ENCODE results near the gene C9orf153.

Gene C9orf153

DNA sequence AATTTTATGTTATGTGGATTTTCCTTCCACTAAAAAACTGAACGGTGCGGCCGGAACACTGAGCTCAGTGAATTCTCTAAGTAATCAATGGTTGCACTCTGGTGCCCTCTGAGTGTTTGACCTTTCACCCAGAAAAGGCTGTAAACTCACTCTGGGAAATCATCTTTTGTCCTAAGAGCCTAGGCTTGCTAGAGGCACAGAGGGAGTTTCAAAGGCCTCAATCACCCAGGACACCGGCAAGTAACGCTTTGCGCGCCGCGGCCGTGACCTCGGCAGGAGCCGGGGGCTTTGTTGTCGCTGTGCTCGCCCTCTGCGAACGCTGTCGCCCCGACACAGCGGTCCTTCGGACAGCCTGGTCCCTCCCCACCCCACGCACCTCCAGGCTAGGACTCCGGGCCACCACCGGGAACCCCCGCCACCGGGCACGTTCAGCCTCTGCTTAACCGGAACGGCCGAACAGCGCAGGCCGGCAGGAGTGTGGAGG lies 22.2 kb upstream of the C9orf153 start:
- TF ChIP-seq, protein P1, sequence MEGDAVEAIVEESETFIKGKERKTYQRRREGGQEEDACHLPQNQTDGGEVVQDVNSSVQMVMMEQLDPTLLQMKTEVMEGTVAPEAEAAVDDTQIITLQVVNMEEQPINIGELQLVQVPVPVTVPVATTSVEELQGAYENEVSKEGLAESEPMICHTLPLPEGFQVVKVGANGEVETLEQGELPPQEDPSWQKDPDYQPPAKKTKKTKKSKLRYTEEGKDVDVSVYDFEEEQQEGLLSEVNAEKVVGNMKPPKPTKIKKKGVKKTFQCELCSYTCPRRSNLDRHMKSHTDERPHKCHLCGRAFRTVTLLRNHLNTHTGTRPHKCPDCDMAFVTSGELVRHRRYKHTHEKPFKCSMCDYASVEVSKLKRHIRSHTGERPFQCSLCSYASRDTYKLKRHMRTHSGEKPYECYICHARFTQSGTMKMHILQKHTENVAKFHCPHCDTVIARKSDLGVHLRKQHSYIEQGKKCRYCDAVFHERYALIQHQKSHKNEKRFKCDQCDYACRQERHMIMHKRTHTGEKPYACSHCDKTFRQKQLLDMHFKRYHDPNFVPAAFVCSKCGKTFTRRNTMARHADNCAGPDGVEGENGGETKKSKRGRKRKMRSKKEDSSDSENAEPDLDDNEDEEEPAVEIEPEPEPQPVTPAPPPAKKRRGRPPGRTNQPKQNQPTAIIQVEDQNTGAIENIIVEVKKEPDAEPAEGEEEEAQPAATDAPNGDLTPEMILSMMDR (IDR thresholded peaks at IDR 0.05; ENCODE audit: extremely low read depth, missing control alignments), result no peak
- DNase-seq (ENCODE audit: low spot score), result no peak

DNA sequence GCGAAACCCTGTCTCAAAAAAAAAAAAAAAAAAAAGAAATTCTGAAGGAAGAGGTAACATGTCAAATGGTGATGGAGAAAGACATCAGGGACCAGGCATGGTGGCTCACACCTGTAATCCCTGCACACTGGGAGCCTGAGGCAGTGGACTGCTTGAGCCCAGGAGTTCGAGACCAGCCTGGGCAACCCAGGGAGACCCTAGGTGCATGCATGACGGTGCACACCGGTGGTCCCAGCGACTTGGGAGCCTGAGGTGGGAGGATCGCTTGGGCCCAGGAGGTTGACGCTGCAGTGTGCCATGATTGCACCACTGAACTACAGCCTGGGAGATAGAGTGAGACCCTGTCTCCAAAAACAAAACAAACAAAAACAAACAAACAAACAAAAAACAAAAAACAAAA lies 21.1 kb upstream of the C9orf153 start:
- TF ChIP-seq, protein P1 (IDR thresholded peaks at IDR 0.05; ENCODE audit: extremely low read depth, missing control alignments), result no peak
- DNase-seq (ENCODE audit: low spot score), result no peak

DNA sequence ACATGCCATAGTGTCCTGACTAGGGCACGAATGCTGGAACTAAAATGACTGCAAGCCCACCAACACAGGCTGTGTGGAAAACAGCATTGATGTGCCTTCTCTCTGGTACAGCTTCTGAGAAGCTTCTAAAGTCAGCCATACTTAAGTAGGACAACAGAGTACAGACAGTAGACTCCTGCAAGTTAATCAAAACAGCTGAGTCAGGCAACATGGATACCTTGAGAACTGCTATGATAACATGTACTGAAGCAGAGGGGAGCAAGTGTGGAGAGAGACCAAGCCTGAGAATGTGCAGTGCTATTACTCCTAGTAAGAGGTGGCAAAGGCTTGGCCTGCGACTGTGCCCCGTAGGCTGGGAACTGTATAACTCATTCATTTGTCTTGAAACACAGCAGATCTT lies 20.4 kb upstream of the C9orf153 start:
- no peak for DNase-seq (ENCODE audit: low spot score)
- TF ChIP-seq, protein P1 (IDR thresholded peaks at IDR 0.05; ENCODE audit: extremely low read depth, missing control alignments), result no peak

DNA sequence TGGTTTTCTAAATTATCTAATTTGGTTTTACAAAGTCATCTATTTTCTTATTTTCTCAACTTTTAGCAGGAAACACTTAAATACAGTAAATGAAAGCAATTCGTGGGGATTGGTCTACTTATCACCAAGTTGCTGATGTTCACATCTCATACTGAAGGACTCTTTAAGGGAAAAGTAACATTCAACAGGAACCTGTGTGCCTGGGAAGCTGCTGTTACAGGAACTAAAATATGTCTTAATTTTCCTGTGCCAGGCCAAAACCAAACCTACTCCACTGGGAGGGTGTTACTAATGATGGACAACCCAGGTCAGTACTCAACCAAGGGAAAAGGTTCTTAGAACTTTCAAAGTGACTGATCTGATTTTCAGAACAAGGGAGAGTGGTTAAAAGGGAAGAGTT lies 17.6 kb upstream of the C9orf153 start:
- TF ChIP-seq, protein P1 (IDR thresholded peaks at IDR 0.05; ENCODE audit: extremely low read depth, missing control alignments), result no peak
- DNase-seq (ENCODE audit: low spot score), result no peak

DNA sequence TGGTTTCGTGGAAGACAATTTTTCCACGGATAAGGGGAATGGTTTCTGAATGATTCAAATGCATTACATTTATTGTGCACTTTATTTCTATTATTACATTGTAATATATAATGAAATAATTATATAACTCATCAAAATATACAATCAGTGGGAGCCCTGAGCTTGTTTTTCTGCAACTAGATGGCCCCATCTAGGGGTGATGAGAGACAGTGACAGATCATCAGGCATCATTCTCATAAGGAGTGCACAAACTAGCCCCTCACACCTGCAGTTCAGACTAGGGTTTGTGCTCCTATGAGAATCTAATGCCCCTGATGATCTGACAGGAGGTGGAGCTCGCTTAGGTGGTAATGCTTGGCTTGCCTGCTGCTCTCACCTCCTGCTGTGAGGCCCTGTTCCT lies 16.5 kb upstream of the C9orf153 start:
- no peak for DNase-seq (ENCODE audit: low spot score)
- TF ChIP-seq, protein P1 (IDR thresholded peaks at IDR 0.05; ENCODE audit: extremely low read depth, missing control alignments), result no peak

DNA sequence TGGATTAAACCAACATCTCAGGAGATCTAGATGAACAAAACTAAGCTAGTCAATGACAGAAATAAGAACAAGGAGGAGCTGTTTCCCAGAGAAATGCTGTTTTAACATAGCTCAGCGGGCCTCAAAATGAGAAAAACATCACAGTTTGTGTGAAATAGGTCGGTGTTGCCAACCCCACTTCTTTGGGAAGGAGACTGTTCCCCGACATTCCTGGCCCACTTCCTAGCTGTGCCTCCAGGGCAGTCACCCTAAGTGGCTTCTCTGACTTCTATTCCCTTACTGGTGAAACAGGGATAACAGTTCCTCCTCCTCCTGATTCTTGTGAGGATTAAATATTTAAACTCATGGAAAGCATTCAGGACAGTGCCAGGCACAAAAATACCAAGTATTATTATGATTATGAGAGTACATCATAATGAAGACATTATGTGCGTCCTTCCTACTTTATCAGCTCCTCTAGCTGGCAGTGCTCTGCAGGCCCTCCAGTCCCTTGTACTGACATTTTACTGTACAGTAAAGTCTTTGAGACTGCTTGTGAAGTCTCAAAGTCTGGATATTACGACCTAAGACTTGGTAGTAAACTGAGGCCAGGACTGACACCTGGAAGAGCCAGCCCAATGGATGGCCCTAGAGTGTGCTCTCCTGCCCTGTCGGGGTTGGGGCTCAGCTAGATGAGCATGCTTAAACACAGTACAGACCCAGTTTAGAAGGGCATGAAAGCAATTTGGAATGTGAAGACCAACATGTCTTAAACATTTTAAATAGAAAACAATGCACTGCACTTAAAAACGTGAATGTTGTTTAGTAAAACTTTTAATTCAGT lies 15.6 kb upstream of the C9orf153 start:
- TF ChIP-seq, protein P1 (IDR thresholded peaks at IDR 0.05; ENCODE audit: extremely low read depth, missing control alignments), result no peak
- DNase-seq (ENCODE audit: low spot score), result no peak

DNA sequence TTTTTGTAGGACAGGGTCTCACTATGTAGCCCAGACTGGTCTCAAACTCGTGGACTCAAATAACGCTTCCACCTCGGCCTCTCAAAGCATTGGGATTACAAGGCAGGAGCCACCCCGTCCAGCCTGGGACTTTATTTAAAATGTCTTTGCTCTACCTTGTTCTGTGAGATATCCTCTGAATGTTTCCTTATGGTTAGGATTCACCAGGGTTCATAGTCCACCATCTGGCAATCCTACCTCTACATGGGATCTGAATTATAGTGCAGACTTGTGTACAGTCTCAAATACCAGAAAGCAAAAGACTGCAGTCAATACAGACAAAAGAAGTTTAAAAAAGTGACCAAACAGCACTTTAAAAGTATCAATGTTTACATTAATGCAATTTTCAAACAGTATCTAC lies 12.8 kb upstream of the C9orf153 start:
- TF ChIP-seq, protein P1 (IDR thresholded peaks at IDR 0.05; ENCODE audit: extremely low read depth, missing control alignments), result no peak
- DNase-seq (ENCODE audit: low spot score), result no peak
